GM20000 (cell line): ENCODE data around the gene KIF22.
"Not testable (repeated sequence)": the region's sequence is repeated elsewhere in the genome, so short reads cannot be mapped to it uniquely, and the experiment has no call there.

ENCODE experiments used
- DNase-seq: peaks from one replicate; pipeline ENCODE4 v3.0.0; 2012; ENCODE audit warnings: low spot score
- TF ChIP-seq, protein P1 (sequence below): IDR thresholded peaks from 2 replicates; pipeline ENCODE4 v1.5.1; 2012; ENCODE audit warnings: mild to moderate bottlenecking, control low read depth; ENCODE audit errors: extremely low read depth, missing control alignments

Gene KIF22

DNA sequence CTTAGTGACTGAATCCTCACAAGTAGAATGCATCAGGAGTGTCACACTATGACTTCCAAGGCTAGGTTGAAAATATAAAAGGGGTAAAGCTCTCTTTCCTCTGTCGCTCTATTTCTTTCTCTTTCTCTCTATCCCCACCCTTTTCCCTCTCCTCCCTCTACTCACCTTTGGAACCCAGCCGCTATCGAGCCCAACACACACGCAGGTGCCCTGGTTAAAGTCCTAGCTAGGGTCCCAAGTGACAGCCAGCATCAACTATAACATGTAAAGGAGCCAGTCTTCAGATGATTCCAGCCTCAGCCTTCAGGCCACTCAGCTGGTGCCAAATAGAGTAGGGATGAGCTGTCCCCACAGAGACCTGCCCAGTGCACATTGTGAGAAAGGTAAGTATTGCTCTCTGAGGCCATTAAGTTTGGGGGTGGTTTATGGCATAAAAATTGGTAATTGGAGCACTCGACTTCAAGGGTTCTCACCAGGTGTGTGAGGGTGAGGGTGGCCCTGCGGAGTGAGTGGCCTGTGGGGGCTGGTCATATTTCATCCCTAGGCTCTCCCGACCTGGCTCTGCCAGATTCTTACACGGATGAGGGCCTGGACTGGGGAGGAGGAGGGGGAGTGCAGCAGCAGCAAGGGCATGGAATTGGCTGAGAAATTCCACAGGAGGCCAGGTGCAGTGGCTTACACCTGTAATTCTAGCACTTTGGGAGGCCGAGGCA is 29.8 kb upstream of the KIF22 start:
- TF ChIP-seq, protein P1, sequence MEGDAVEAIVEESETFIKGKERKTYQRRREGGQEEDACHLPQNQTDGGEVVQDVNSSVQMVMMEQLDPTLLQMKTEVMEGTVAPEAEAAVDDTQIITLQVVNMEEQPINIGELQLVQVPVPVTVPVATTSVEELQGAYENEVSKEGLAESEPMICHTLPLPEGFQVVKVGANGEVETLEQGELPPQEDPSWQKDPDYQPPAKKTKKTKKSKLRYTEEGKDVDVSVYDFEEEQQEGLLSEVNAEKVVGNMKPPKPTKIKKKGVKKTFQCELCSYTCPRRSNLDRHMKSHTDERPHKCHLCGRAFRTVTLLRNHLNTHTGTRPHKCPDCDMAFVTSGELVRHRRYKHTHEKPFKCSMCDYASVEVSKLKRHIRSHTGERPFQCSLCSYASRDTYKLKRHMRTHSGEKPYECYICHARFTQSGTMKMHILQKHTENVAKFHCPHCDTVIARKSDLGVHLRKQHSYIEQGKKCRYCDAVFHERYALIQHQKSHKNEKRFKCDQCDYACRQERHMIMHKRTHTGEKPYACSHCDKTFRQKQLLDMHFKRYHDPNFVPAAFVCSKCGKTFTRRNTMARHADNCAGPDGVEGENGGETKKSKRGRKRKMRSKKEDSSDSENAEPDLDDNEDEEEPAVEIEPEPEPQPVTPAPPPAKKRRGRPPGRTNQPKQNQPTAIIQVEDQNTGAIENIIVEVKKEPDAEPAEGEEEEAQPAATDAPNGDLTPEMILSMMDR: no peak
- no peak for DNase-seq

DNA sequence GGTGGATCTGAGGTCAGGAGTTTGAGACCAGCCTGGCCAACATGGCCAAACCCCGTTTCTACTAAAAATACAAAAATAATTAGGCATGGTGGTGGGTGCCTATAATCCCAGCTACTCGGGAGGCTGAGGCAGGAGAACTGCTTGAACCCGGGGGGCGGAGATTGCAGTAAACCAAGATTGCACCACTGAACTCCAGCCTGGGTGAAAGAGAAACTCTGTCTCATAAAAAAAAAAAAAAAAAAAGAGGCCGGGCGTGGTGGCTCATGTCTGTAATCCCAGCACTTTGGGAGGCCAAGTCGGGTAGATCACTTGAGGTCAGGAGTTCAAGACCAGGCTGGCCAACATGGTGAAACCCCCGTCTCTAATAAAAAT is 29.3 kb upstream of the KIF22 start:
- not testable (repeated sequence) for DNase-seq

DNA sequence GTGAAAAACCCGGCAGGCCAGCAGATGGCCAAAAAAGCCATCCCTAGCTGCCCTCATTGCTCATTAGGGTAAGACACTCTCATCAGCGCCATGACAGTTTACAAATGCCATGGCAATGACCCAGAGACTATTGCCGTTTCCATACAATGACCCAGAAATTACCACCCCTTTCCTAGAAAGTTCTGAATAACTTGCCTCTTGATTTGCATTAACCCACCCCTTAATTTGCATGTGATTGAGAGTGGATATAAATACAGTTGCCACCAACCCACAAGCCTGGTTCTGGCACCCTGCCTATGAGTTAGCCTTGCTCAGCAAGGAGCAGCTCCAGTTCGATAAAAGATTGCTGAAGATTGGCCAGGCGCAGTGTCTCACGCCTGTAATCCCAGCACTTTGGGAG is 28.7 kb upstream of the KIF22 start:
- no peak for DNase-seq
- TF ChIP-seq, protein P1: no peak

DNA sequence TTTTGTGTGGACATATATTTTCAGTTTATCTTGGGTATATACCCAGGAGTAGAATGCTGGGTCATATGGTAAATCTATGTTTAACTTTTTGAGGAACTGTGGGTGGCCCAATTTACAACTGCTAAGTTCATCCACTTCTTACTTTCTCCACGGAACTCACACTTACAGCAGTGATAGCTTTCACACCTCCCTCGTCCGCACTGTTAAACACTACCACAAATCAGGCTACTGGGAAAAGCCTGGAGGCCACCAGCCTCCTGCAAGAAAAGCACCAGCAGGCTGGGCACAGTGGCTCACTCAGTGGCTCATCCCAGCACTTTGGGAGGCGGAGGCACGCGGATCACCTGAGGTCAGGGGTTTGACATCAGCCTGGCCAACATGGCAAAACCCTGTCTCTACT is 27.2 kb upstream of the KIF22 start:
- no peak for DNase-seq
- TF ChIP-seq, protein P1: no peak

DNA sequence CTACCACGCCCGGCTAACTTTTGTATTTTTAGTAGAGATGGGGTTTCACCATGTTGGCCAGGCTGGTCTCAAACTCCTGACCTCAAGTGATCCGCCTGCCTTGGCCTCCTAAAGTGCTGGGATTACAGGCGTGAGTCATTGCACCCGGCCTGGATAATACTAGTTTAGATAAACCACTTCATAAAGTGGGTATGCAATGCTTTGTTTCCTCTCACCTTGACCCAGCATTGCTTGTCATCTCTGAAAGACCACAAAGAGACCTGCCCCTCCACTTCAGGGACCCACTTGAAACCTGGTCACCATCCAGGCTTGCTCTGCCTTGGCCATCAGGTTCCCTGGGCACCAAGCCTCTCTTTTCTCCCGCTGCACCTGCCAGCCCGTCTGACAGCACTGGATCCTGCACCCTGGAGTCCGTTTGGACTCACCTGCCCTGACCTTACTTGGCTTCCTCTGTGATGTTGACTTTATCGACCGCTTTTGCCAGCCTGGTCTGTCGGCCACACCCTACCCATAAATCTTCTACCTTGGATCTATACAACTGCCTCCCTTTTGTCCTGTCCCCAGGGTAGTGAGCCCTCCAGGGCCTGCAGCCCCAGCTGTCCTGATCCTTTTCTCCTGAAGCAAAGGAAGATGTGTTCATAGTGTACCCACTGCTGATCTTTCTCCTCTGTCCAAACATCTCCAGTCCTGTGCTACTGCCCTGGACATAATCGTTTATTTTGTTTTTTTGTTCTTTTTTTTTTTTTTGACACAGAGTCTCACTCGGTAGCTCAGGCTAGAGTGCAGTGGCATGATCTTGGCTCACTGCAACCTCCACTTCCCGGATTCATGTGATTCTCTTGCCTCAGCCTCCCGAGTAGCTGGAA is 25.2 kb upstream of the KIF22 start:
- no peak for DNase-seq
- TF ChIP-seq, protein P1: no peak

DNA sequence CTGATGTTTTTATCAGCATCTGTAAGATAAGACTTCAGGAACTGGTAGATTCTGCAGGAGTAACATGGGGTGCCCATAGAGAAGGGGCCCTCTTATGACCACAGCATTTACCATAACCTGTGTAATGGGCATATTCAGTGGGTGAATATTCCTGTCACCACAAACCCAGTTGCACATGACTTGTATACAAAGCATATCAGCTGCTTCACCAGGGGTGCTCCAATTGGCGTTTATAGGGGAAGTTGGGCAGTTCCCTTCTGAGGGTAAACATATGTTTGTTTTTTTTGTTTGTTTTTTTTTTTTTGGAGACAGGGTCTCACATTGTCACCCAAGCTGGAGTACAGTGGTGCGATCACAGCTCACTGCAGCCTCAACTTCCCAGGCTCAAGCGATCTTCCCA is 24.0 kb upstream of the KIF22 start:
- TF ChIP-seq, protein P1: no peak
- DNase-seq: no peak

DNA sequence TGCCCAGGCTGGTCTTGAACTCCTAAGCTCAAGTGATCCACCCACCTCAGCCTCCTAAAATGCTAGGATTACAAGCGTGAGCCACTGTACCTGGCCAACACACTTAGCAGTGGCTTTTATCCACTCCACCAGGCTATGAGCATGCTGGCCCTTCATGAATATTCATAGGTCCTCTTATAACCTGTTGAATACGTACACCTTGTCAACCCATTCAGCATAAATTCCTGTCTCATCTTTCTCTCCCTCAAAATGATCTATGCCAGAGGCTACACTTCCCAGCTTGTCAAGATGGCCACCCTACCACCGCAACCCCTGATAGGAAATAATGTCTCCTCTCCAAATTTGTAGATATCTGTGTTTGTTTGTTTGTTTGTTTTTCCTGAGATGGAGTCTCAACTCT is 23.5 kb upstream of the KIF22 start:
- DNase-seq: no peak
- TF ChIP-seq, protein P1: no peak

DNA sequence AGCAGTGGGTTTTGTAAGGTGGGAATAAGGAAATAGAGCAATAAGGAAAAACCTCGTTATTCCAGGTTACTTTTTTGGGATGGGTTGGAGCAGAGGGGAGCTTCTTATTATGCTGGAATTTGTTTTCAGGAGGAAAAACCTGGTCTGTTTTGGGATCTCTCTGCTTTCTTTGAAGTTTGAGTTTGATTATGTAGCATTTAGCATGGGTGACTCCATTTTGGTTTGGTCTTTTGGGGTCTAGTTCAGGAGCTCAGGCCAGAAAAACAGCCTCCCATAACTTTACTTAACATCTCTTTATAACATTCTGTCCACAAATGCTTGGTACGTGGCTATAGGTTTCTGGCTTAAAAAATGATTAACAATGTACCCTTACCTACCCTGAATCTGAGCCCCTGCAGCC is 21.0 kb upstream of the KIF22 start:
- TF ChIP-seq, protein P1: no peak
- no peak for DNase-seq
